Loucy (cell line): ENCODE data around the gene CHST14.

Experiments used
- H2AFZ ChIP-seq: fragments of 200-600 bp; sonication (generic); 2 replicates; pipeline ENCODE4 v1.6.0; 2016; ENCODE audit warnings: antibody characterized with exemption, mild to moderate bottlenecking, low read length, moderate library complexity
- H3F3A ChIP-seq: fragments of 200-600 bp; 2 replicates; pipeline ENCODE4 v1.6.0; 2016; ENCODE audit warnings: antibody characterized with exemption, low read depth, mild to moderate bottlenecking
- H3K27me3 ChIP-seq: fragments of 200-600 bp; sonication (generic); 2 replicates; pipeline ENCODE4 v1.6.1; 2014; ENCODE audit warnings: low read length, mild to moderate bottlenecking; ENCODE audit not compliant: insufficient read depth, poor library complexity, severe bottlenecking
- H3K36me3 ChIP-seq: fragments of 200-600 bp; sonication (generic); 2 replicates; pipeline ENCODE4 v1.6.1; 2016; ENCODE audit warnings: low read length; ENCODE audit not compliant: insufficient read depth
- H3K4me1 ChIP-seq: fragments of 200-600 bp; sonication (generic); 2 replicates; pipeline ENCODE4 v1.5.1; 2014; ENCODE audit warnings: low read length, mild to moderate bottlenecking; ENCODE audit not compliant: insufficient read depth, poor library complexity, severe bottlenecking
- H3K4me2 ChIP-seq: fragments of 200-600 bp; sonication (generic); 2 replicates; pipeline ENCODE4 v1.6.0; 2014; ENCODE audit warnings: antibody characterized with exemption, low read length, low read depth, mild to moderate bottlenecking; ENCODE audit not compliant: poor library complexity, severe bottlenecking
- H3K4me3 ChIP-seq: fragments of 200-600 bp; sonication (generic); 2 replicates; pipeline ENCODE4 v1.5.1; 2014; ENCODE audit warnings: low read length, mild to moderate bottlenecking, mixed read lengths; ENCODE audit not compliant: poor library complexity, severe bottlenecking
- H3K79me2 ChIP-seq: fragments of 200-600 bp; sonication (generic); 2 replicates; pipeline ENCODE4 v1.6.1; 2014; ENCODE audit warnings: low read length; ENCODE audit not compliant: insufficient read depth
- H3K9ac ChIP-seq: fragments of 200-600 bp; sonication (generic); 2 replicates; pipeline ENCODE4 v1.6.0; 2014; ENCODE audit warnings: mild to moderate bottlenecking, low read depth, low read length, moderate library complexity; ENCODE audit not compliant: poor library complexity, severe bottlenecking
- H3K9me2 ChIP-seq: fragments of 200-600 bp; sonication (generic); replicated peaks from 2 replicates; pipeline ENCODE4 v1.6.1; 2016; ENCODE audit warnings: low read depth, low read length, mixed read lengths
- H3K9me3 ChIP-seq: fragments of 200-600 bp; sonication (generic); 2 replicates; pipeline ENCODE4 v1.6.1; 2014; ENCODE audit warnings: mild to moderate bottlenecking, antibody characterized with exemption, low read length, low read depth; ENCODE audit not compliant: insufficient read depth
- H4K20me1 ChIP-seq: fragments of 200-600 bp; sonication (generic); 2 replicates; pipeline ENCODE4 v1.6.0; 2014; ENCODE audit warnings: antibody characterized with exemption, low read length, mild to moderate bottlenecking; ENCODE audit not compliant: insufficient read depth, poor library complexity, severe bottlenecking
- EZH2phosphoT487 ChIP-seq: fragments of 200-600 bp; IDR thresholded peaks from 2 replicates; pipeline ENCODE4 v1.6.1; 2018; ENCODE audit warnings: antibody characterized with exemption, mild to moderate bottlenecking, moderate library complexity, borderline replicate concordance
- TF ChIP-seq, protein P1 (sequence below): fragments of 200-600 bp; sonication (generic); conservative IDR thresholded peaks from 2 replicates; pipeline ENCODE4 v1.5.1; 2014; ENCODE audit warnings: mild to moderate bottlenecking, antibody characterized with exemption, low read length

Gene CHST14

DNA sequence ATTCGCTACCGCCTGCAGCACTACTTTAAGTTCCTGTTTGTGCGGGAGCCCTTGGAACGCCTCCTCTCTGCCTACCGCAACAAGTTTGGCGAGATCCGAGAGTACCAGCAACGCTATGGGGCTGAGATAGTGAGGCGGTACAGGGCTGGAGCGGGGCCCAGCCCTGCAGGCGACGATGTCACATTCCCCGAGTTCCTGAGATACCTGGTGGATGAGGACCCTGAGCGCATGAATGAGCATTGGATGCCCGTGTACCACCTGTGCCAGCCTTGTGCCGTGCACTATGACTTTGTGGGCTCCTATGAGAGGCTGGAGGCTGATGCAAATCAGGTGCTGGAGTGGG is 995 bp downstream of the CHST14 start:
- H3K36me3 ChIP-seq, result peaks cover 12% of the 10 kb centered on the region; the same call in 1 of the 2 replicates
- peak overlapping the region; percentile 99 for H3K4me3 ChIP-seq
- H3K27me3 ChIP-seq, result no peaks in the 10 kb centered on the region
- peak overlapping the region; percentile 96 for H3K9ac ChIP-seq
- TF ChIP-seq EZH2phosphoT487, result no peak
- TF ChIP-seq, protein P1, sequence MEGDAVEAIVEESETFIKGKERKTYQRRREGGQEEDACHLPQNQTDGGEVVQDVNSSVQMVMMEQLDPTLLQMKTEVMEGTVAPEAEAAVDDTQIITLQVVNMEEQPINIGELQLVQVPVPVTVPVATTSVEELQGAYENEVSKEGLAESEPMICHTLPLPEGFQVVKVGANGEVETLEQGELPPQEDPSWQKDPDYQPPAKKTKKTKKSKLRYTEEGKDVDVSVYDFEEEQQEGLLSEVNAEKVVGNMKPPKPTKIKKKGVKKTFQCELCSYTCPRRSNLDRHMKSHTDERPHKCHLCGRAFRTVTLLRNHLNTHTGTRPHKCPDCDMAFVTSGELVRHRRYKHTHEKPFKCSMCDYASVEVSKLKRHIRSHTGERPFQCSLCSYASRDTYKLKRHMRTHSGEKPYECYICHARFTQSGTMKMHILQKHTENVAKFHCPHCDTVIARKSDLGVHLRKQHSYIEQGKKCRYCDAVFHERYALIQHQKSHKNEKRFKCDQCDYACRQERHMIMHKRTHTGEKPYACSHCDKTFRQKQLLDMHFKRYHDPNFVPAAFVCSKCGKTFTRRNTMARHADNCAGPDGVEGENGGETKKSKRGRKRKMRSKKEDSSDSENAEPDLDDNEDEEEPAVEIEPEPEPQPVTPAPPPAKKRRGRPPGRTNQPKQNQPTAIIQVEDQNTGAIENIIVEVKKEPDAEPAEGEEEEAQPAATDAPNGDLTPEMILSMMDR, result no peak
- H2AFZ ChIP-seq, result peak overlapping the region; percentile 70
- H3K4me1 ChIP-seq, result peaks cover 58% of the 10 kb centered on the region
- peaks cover 32% of the 10 kb centered on the region for H3K79me2 ChIP-seq
- peak overlapping the region; percentile 96 for H3K4me2 ChIP-seq
- peaks cover 25% of the 10 kb centered on the region for H3F3A ChIP-seq
- peaks cover 11% of the 10 kb centered on the region for H4K20me1 ChIP-seq
- no peaks in the 10 kb centered on the region for H3K9me2 ChIP-seq
- no peaks in the 10 kb centered on the region for H3K9me3 ChIP-seq

- H3K4me1 ChIP-seq, result peaks cover 61% of the 10 kb centered on the region
- H3K9ac ChIP-seq, result peak overlapping the region; percentile 96
Measured at GRCh38 chr15:40472171-40472727, 1.5 kb downstream of the CHST14 start.

DNA sequence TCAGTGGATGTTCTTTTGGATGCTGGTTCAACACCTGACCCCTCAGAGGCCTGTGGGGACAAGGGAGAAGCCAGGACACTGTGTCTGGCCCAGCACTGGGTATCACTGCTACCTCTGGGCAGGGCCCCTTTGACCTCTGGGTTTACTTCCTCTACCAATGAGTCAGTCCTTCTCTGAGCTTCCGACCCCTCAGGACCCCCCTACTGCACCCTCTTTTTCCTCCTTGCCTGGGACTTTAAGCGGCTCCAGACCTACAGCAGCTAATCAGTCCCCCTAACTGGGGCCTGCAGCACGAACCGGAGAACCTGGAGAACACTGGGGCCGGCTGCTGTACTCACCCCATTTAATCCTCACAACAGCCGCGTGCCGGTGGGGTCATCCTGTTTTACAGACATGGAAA is 3.8 kb downstream of the CHST14 start:
- TF ChIP-seq, protein P1, result no peak
- no peak for TF ChIP-seq EZH2phosphoT487
- Histone ChIP-seq H3K4me1 (peaks cover 80% of the 10 kb centered on the region), H4K20me1 (peaks cover 11% of the 10 kb centered on the region), H3K9me2 (no peaks in the 10 kb centered on the region), H3K4me2 (peak overlapping the region; percentile 64), H3F3A (peaks cover 16% of the 10 kb centered on the region), H3K9me3 (no peaks in the 10 kb centered on the region), H2AFZ (no peak overlapping the region), H3K27me3 (no peaks in the 10 kb centered on the region), H3K9ac (peak overlapping the region; percentile 56), H3K79me2 (peaks cover 32% of the 10 kb centered on the region), H3K36me3 (no peaks in the 10 kb centered on the region), H3K4me3 (peak overlapping the region; percentile 46)

More at GRCh38 chr15:40472171-40472727, 1.5 kb downstream of the CHST14 start:
- no peak for TF ChIP-seq EZH2phosphoT487
- TF ChIP-seq, protein P1, result no peak
- no peak overlapping the region for H2AFZ ChIP-seq
- peaks cover 32% of the 10 kb centered on the region for H3K79me2 ChIP-seq
- peak overlapping the region; percentile 96 for H3K4me2 ChIP-seq
- H3K27me3 ChIP-seq, result no peaks in the 10 kb centered on the region
- no peaks in the 10 kb centered on the region for H3K9me2 ChIP-seq
- H3K4me3 ChIP-seq, result peak overlapping the region; percentile 99
- H3F3A ChIP-seq, result peaks cover 25% of the 10 kb centered on the region
- peaks cover 11% of the 10 kb centered on the region for H4K20me1 ChIP-seq
- peaks cover 8% of the 10 kb centered on the region; the same call in 1 of the 2 replicates for H3K36me3 ChIP-seq
- no peaks in the 10 kb centered on the region for H3K9me3 ChIP-seq
